ENCODE results near the gene RBM47.
"Not testable (repeated sequence)": the region's sequence is repeated elsewhere in the genome, so short reads cannot be mapped to it uniquely, and the experiment has no call there.

RBM47 gene

DNA sequence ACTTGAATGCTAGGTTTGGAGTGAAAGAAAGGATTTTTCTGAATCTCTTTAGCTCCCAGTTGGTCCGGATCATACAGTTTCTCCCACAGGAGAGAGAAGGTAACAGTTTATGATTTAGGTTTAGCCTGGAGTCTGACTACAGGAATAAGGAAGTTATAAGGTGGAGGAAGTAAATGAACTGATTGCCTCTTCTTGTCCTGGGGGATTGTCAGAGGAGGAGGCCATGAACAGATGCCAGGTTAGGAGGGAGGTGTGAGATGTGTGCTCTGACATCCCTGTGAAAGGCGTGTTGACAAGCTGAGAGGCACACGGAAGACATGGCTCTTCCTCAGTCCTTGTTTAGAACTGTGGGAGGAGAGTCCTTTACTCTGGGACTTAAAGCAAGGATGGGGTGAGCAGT, 230.1 kb downstream of the RBM47 start:
- no peak for DNase-seq

DNA sequence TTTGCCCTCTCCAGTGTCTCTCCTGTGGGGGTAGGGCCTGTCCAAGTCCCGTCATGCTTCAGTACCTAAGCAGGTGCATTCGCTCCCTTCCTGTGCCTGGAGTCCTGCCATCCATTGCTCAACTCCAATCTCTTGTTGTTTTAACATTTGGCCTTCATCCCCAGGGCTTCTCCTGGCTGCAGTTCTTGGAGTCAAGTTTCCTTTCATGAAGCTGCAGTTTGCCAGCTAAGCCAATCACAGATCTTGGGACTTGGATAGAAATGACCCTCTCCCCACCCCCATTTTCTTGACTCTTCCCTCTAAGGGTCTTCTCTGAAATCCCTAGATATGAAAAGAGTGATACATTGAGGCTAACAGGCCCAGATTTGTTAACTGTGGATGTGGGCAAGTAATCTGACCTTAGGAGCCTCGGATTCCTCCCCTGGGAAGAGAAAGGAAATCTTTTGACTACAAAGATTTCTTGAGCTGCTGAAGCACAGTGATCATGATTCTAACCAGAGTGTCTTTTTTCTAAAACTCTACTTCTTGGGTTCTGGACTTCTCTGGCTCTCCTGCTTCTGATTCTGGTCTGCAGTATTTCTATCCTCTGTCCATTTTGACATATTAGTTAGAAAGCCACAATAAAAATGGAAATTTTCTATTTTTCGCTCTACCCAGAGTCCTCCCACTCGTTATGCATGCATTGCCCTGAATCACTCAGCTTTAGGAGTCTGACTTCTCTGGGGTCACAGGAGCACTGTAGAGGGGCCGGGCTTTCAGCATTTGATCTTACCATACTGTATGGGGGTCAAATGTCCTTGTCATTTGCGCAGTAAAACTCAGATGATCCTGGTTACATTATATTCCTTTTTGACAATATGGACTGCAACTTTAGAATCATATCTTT, 233.5 kb downstream of the RBM47 start:
- no peak for DNase-seq

DNA sequence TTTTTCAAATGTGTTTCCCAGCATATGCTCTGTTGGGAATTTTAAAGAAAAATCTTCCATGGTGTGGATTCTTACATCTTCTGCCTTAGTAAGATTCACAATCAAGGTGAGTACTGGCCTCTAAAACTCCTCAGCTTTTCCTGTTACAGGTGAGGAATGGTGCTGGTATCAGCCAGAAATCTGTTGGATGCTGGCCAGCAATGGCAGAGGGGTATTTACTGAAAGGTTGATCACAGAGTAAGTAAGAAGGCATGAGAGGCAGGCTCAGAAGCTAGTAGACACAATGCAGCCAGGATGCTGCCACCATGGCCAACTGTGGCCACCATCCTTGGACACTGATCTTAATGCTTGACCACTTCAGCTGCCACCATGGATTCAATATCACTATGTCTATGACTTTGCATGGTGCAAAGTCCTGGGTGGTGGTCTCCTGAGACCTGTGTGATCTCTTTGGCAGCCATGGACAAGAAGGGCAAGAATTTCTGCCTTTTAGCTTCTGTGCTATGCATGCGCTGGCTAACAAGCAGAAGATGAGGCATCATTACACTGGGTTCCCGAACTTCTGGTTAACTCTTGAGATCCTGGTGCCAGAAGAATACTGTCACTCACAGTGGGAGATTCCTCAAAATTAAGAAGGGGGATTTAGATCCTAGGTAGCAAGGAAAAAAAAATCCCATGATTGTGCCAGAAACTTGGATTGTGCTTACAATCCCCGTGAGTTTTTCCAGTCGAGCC, 234.3 kb downstream of the RBM47 start:
- no peak for DNase-seq

DNA sequence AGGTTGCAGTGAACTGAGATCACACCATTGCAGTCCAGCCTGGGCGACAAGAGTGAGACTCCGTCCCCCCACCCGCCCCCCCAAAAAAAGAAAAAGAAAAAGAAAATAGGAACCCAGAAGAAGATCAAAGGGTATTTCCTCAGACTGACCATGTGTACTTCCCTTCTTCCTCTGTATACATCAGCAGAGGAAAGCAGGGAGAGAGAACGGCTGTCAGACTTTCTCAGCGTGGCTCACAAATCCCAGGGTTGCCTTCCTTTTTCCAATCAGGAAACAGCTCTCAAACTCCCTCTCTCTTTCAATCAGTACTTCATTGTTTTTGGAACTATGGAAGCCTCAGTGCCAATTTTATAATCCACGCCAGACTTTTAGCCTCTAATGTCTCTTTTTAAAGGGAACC, 235.4 kb downstream of the RBM47 start:
- no peak for DNase-seq

DNA sequence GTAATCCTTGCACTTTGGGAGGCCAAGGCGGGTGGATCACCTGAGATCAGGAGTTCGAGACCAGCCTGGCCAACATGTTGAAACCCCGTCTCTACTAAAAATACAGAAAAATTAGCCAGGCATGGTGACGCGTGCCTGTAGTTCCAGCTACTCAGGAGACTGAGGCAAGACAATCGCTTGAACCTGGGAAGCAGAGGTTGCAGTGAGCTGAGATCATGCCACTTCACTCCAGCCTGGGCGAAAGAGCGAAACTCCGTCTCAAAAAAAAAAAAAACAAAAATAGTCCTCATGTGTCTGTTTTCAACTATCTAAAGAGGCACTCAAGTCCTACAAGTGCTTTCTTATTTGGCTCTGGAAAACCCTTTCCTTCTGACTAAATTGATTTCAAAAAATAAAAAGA, 237.4 kb downstream of the RBM47 start:
- DNase-seq: not testable (repeated sequence)

DNA sequence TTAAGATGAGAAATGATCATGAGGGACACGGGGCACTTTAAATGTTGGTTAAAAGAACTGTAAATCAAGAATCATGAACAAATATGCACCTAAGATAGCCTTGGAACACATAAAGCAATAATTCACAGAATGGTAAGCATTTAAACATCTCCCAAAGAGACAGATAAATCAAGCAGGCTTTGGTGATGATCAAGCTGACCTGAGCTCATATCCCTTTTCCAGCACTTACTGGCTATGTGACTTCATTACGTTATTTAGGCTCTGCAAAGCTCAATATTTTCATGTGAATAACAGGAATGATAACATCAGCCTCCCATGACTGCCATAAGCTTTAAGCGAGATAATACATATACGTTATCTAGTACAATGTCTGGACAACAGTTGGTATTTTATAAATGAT, 239.7 kb downstream of the RBM47 start:
- DNase-seq: no peak

DNA sequence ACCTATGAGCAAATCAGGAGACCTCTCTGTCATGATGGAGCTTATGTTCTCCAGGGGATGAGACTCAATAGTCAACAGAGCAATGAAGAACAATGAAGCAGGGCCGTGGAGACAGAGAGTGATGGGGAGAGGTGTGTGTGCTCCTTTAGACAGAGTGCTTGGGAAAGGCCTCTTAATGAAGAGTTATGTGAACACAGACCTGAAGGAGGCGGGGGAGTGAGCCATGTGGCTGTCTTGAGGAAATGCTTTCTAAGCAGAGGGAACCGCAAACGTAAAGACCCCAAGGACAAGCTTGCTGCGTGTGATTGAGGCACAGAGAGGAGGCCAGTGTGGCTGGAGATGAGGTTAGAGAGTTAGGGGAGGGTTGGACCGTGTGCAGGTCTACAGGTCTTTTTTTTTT, 241.4 kb downstream of the RBM47 start:
- DNase-seq: no peak

DNA sequence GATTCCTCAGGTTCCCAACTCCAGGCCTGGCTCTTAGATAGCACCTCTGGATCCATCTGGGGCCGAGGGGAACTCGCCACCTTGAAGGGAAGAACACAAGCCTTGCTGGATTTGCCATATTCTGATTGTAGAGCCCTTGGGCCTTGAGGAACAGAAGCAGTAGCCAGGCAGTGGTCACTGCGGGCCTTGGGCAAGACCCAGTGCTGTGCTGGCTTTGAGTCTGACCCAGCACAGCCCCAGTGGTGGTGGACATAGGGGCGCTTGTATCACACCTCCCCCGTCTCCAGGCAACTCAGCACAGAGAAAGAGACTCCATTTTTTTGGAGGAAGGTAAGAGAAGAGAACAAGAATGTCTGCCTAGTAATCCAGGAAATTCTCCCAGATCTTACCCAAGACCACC, 249.0 kb downstream of the RBM47 start:
- DNase-seq: no peak

DNA sequence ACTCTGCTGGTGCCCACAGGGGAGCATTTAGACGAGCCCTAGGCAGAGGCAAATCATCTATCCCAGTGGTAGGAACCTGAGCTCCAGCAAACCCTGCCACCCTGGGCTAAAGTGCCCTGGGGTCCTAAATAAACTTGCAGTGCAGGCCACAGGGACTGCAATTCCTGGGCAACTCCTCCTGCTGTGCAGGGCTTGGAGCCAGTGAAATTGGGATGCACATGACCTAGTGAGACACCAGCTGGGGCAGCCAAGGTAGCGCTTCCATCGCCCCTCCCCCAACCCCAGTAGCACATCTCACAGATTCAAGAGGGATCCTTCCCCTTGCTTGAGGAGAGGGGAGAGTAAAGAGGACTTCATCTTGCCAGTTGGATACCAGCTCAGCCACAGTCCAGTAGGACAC, 250.4 kb downstream of the RBM47 start:
- DNase-seq: no peak

DNA sequence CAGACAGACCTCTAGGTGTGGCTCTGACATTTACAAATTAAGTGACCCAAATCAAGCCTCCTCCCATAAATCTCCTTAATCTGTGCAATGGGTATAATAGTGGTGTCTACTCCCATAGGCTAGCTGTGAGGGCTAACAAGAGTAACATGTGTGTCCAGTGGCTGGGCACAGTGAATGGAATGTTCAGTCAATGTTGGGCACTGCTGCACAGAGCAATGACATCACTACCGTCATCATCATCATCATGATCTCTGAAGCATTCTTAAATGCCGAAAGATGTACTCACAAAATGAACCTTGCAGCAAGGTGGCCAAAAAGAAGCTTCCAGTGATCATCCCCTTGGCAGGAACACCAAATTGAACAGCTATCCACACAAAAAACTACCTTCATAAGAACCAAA, 251.0 kb downstream of the RBM47 start:
- DNase-seq: no peak

DNA sequence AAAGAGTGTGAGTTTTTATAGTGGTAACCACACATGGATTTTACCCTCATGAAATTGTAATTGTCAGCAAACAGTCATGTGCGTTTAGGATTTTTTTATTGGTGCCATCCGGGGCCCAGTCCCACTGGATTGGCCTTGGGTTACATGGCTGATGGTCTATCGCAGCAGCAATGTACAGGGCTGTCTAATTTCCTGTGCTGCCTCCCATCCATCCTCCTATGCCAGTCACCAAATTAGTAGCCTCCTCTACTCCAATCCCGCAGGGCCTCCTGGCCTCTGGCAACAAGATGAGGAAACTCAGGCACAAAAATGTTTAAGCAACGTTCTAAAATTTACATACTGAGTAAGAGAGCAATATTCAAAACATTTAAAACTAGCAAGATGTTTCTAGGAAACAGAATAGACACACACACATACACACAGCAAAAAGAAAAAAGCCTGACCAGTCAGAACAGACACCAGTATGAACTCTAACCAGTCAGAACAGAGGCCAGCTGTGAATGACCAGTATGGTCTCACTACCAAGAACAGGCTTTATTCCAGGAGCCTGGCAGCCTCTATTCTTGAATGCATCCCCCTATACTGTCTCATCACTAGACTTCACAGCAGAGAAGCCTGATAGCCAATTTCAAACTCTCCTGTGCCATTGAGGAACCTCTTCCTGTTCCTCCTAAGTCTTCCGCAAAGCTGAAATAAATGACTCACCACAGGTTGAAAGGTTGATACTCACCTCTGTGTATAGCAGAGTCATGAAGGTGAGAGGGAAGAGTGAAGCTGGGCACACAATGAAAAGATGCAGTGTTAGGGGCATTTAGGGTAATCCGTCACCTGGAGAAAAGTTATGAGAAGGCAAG, 251.9 kb downstream of the RBM47 start:
- no peak for DNase-seq

DNA sequence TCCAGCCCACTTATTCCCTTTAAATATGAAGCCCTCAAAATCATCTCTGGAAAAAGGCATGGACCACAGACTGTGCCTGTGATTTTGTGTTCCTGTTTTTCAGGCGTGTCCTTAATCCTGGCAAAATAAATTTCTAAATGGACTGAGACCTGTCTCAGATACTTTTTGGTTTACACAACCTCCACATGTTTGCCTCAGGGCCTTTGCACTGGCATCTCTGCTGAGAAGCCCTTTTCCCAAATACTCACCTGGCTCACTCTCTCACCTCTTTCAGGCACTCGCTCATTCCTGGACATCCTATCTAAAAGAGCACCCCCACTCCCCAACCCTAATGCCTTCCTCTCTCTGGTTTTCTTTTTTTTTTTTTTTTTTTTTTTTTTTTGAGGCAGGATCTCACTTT, 254.0 kb downstream of the RBM47 start:
- DNase-seq: no peak

DNA sequence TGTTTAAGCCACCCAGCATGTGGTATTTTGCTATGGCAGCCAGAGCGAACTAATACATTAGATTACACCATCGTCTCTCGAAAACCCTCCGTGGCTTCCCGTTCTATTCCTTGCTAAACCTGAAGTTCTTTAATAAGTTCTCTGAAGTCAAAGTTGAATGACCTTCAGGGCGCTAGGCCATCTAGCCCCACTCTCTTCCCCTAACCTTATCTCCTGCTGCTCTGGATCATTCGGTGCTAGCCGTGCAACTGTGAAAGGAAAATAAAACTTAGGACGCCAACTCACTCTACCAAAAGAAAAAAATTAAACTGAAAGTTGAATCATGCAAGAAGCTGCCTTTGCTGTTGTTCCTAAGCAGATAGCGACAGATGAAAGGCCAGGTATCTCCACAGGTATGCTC, 254.6 kb downstream of the RBM47 start:
- DNase-seq: no peak

DNA sequence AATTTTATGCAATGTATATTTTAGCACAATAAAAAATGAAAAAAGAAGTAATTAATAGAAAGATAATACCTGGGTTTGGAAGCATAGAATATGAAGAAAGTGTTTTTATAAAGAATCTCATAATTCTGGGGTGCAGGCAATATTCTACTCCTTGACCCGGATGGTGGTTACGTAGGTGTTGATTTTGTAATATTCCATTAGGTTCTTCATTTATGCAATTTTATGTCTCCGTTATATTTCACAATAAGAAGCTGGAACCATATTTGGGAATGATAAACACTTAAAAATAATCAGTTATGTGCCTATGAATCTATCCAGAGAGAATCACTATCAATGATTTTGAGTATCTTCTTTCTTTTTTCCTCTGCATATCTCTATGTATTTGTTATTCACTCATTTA, 256.0 kb downstream of the RBM47 start:
- no peak for DNase-seq
